ENCODE measurements around the gene CREB3L2. TPM values are rescaled to one million over a fixed set of nuclear protein-coding genes. Genes with fewer than 3 reads are reported as not detected.
"Not testable (repeated sequence)": the region's sequence is repeated elsewhere in the genome, so short reads cannot be mapped to it uniquely, and the experiment has no call there.

The CREB3L2 gene
- total RNA-seq, 2 donors from 2014 or later, result 45.8 to 46.0 TPM

DNA sequence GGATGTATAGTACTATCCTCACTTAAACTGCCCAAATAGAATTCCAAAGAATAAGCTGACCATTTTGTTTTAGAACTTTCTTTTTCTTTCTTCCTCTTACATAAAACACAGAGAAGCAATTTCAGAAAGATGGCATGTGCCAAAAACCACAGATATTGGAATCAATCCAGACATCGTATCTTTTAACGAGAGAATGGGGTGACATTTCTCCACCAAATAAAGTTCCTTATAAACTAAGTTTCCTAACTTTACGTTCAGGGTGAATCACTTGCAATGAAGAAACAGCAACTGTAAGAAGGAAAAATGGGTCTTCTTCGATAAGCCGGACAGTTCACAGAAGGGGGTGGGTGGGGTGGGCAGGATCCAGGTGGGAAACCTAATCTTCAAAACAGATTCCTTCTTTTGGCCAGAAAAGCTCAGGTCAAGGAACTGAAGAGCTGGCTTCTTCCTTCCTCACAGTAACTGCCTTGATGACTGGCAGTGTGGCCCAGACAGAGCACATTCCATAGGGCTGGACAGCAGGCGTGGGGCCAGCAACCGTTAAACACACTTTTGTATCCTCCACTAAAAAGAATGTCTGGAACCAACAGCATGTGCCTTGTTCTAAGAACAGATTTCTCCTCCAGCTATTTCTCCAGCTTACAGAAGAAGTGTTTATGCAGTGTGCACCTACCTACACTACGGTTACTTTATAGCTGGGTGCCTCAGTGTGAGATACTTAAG lies 31.5 kb downstream of the CREB3L2 start:
- Histone ChIP-seq H3K9ac (ENCODE audit: low read depth in 2 of 2, low read length in 2 of 2) (no peak overlapping the region), H3K27ac (peak overlapping the region; percentile 36), H3K4me1 (no peaks in the 10 kb centered on the region), H3K27me3 (no peaks in the 10 kb centered on the region), H3K9me3 (no peaks in the 10 kb centered on the region), H3K4me3 (no peak overlapping the region), H3K36me3 (no peaks in the 10 kb centered on the region)
- TF ChIP-seq, protein P1, sequence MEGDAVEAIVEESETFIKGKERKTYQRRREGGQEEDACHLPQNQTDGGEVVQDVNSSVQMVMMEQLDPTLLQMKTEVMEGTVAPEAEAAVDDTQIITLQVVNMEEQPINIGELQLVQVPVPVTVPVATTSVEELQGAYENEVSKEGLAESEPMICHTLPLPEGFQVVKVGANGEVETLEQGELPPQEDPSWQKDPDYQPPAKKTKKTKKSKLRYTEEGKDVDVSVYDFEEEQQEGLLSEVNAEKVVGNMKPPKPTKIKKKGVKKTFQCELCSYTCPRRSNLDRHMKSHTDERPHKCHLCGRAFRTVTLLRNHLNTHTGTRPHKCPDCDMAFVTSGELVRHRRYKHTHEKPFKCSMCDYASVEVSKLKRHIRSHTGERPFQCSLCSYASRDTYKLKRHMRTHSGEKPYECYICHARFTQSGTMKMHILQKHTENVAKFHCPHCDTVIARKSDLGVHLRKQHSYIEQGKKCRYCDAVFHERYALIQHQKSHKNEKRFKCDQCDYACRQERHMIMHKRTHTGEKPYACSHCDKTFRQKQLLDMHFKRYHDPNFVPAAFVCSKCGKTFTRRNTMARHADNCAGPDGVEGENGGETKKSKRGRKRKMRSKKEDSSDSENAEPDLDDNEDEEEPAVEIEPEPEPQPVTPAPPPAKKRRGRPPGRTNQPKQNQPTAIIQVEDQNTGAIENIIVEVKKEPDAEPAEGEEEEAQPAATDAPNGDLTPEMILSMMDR (IDR thresholded peaks at IDR 0.05), result no peak
- no peak for DNase-seq
- intact Hi-C loops (cut with DNase I), result no loop called here

DNA sequence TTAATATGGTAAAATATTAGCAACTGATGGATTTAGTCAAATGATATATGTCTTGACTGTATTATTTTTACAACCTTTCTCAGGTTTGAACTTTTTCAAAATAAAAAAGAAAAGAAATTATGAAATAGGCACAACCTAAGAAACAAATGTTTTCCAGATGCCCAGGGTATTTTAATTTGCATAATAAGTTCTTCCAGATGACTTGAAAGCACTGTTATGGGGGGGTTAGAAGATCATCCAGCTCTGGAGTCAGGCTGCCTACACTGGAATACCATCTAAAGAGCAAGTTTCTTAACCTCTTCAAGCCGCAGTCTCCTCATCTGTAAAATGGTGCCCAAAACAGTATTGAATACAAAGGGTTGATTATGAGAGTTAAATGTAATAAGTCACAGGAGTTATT lies 32.1 kb downstream of the CREB3L2 start:
- Histone ChIP-seq H3K9me3 (no peaks in the 10 kb centered on the region), H3K4me1 (no peaks in the 10 kb centered on the region), H3K36me3 (no peaks in the 10 kb centered on the region), H3K27ac (no peak overlapping the region), H3K27me3 (no peaks in the 10 kb centered on the region), H3K4me3 (no peak overlapping the region), H3K9ac (ENCODE audit: low read depth in 2 of 2, low read length in 2 of 2) (no peak overlapping the region)
- no peak for DNase-seq
- intact Hi-C loops (cut with DNase I), result no loop called here
- TF ChIP-seq, protein P1 (IDR thresholded peaks at IDR 0.05), result no peak

DNA sequence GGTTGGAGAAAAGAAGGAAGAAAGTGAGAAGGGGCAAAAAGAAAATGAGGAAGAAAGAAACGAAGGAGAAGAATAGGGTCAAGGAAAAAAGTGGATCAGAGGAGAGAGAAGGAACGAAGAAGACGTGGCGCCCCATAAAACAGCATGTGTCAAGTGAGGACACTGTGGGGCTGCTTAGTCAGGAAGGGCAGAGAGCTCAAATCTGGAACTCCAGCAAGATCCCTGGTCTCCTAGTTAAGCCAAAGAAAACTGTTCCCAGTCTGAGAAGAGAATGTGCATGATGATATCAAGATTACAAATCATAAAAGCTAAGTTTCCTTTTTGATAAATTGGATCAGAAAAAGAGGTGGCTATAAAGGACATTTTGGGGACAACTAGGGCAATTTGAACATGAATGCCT lies 33.0 kb downstream of the CREB3L2 start:
- Histone ChIP-seq H3K9me3 (no peaks in the 10 kb centered on the region), H3K4me1 (no peaks in the 10 kb centered on the region), H3K36me3 (no peaks in the 10 kb centered on the region), H3K27me3 (no peaks in the 10 kb centered on the region), H3K27ac (no peak overlapping the region), H3K4me3 (no peak overlapping the region), H3K9ac (ENCODE audit: low read depth in 2 of 2, low read length in 2 of 2) (no peak overlapping the region)
- no peak for DNase-seq
- TF ChIP-seq, protein P1 (IDR thresholded peaks at IDR 0.05), result no peak
- intact Hi-C loops (cut with DNase I), result no loop called here

DNA sequence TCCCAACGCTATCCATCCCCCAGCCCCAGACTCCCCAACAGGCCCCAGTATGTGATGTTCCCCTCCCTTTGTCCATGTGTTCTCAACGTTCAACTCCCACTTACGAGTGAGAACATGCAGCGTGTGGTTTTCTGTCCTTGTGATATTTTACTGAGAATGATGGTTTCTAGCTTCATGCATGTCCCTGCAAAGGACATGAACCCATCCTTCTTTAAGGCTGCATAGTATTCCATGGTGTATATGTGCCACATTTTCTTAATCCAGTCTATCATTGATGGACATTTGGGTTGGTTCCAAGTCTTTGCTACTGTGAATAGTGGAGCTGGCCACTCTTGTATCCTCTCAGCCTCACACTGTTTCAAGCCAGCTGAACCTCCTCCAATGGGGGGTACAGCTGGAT lies 33.5 kb downstream of the CREB3L2 start:
- H3K9me3 ChIP-seq; intact Hi-C loops (cut with DNase I); H3K36me3 ChIP-seq; H3K27ac ChIP-seq; H3K4me1 ChIP-seq; H3K9ac ChIP-seq (ENCODE audit: low read depth in 2 of 2, low read length in 2 of 2); H3K27me3 ChIP-seq; H3K4me3 ChIP-seq; DNase-seq: not testable (repeated sequence)

DNA sequence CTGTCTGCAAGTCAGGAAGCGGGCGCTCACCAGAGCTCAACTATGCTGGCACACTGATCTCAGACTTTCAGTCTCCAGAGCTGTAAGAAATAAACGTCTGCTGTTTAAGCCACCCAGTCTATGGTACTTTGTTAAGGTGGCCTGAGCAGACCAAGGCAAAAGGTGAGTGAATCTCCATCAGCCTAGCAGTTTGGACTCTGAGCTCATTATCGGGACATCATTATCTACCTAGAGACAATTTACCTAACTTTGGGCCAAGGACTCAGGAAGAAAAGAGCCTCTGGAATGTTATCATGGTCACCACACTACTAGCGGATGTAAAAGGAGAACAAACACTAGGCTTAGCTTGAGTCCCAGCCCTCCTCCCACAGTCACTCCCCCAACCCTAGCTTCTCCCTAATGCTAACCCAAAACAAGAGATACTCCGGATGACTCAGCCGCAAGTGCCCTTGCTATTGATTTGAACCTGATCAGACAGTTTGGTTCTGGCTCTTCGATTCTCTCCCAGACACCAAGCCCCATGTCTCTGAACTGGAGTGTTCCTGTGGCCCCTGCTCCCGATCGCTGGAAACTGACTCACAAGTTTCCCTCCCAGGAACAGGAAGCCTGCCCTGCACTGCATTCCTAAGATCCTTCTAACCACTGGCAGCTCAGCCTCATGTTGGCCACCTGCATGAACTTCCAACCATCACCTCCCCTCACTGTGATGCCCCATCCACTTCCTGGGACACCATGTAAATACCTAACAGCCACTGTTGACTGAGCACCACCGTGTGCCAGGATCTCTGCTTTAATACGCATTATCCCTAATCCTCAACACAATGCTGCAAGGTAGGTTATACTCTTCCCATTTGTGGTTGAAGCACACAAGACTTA lies 34.5 kb downstream of the CREB3L2 start:
- no peaks in the 10 kb centered on the region for H3K9me3 ChIP-seq
- TF ChIP-seq, protein P1 (IDR thresholded peaks at IDR 0.05), result no peak
- no peaks in the 10 kb centered on the region for H3K27me3 ChIP-seq
- no peak overlapping the region for H3K9ac ChIP-seq (ENCODE audit: low read depth in 2 of 2, low read length in 2 of 2)
- intact Hi-C loops (cut with DNase I), result no loop called here
- no peak overlapping the region for H3K4me3 ChIP-seq
- no peaks in the 10 kb centered on the region for H3K36me3 ChIP-seq
- H3K4me1 ChIP-seq, result no peaks in the 10 kb centered on the region
- no peak overlapping the region for H3K27ac ChIP-seq
- DNase-seq, result no peak

Measured in colonic mucosa (tissue), 4 donors.